Progenitor cell of endocrine pancreas (in vitro differentiated cells): Measurements from ENCODE around the gene ELAVL3. TPM values are rescaled to one million over a fixed set of nuclear protein-coding genes. Genes with fewer than 3 reads are reported as not detected.
A peak's percentile ranks its signal among the peaks of the same experiment; 100 is the strongest.

Source experiments
- DNase-seq: peaks from one replicate; pipeline ENCODE4 v3.0.0; 2021; ENCODE audit warnings: low spot score; ENCODE audit not compliant: unreplicated experiment
- H3K27ac Mint-ChIP-seq: 2 replicates; pipeline ENCODE4 v1.8.0; 2021; ENCODE audit warnings: mild to moderate bottlenecking, moderate library complexity, mixed read lengths
- H3K27me3 Mint-ChIP-seq: 2 replicates; pipeline ENCODE4 v1.8.0; 2021; ENCODE audit warnings: mixed read lengths
- H3K36me3 Mint-ChIP-seq: 2 replicates; pipeline ENCODE4 v1.8.0; 2022; ENCODE audit warnings: mixed read lengths; ENCODE audit not compliant: insufficient read depth
- H3K4me1 Mint-ChIP-seq: 2 replicates; pipeline ENCODE4 v1.8.0; 2021; ENCODE audit warnings: low read depth, mixed read lengths
- H3K4me3 Mint-ChIP-seq: 2 replicates; pipeline ENCODE4 v1.8.0; 2021; ENCODE audit warnings: low read depth, mild to moderate bottlenecking, moderate library complexity, mixed read lengths
- H3K9me3 Mint-ChIP-seq: 2 replicates; pipeline ENCODE4 v1.8.0; 2021; ENCODE audit warnings: low read depth, mixed read lengths
- CTCF ChIP-seq: fragments of 200-600 bp; sonication (generic); IDR thresholded peaks from one replicate; pipeline ENCODE4 v1.5.0; 2021; ENCODE audit warnings: antibody characterized with exemption, mild to moderate bottlenecking; ENCODE audit not compliant: unreplicated experiment
- total RNA-seq: library from RNA; stranded (reverse); gene quantifications from 2 replicates; pipeline ENCODE4 v1.2.1, GENCODE V29; 2021

The ELAVL3 gene
- total RNA-seq, 1 donor from 2014 or later = 1.4 TPM

- Mint-ChIP-seq H3K36me3 (no peaks in the 10 kb centered on the region), H3K4me1 (peaks cover 9% of the 10 kb centered on the region), H3K9me3 (no peaks in the 10 kb centered on the region), H3K27me3 (peaks cover 35% of the 10 kb centered on the region), H3K4me3 (peak overlapping the region; percentile 59), H3K27ac (no peak overlapping the region)
- TF ChIP-seq CTCF = no peak
- no peak for DNase-seq
Observed at GRCh38 chr19:11420429-11421370, 60.1 kb downstream of the ELAVL3 start.

- H3K36me3 Mint-ChIP-seq = peaks cover 3% of the 10 kb centered on the region
- H3K4me1 Mint-ChIP-seq = peaks cover 9% of the 10 kb centered on the region
- H3K4me3 Mint-ChIP-seq = peak within 1 kb of the TSS; percentile 90
- H3K27me3 Mint-ChIP-seq = peaks cover 34% of the 10 kb centered on the region
- TF ChIP-seq CTCF = no peak
- peak within 1 kb of the TSS; percentile 98 for H3K27ac Mint-ChIP-seq
- H3K9me3 Mint-ChIP-seq = no peaks in the 10 kb centered on the region
- peak; percentile 79 for DNase-seq
Observed at GRCh38 chr19:11418549-11419506, 62.0 kb downstream of the ELAVL3 start, which contains the start of gene RGL3. Gene RGL3, minus strand, starts transcription at chr19:11419314. Its CDS starts 36 bp downstream, at chr19:11419278.

GRCh38 chr19:11418094-11418548, 62.7 kb downstream of the ELAVL3 start:
- Mint-ChIP-seq H3K4me1 (peaks cover 9% of the 10 kb centered on the region), H3K36me3 (peaks cover 3% of the 10 kb centered on the region), H3K27ac (peak overlapping the region; percentile 98), H3K4me3 (peak overlapping the region; percentile 90), H3K9me3 (no peaks in the 10 kb centered on the region), H3K27me3 (peaks cover 26% of the 10 kb centered on the region)
- no peak for DNase-seq
- no peak for TF ChIP-seq CTCF

GRCh38 chr19:11416346-11417052, 64.3 kb downstream of the ELAVL3 start:
- no peak for TF ChIP-seq CTCF
- Mint-ChIP-seq H3K4me3 (peak overlapping the region; percentile 16), H3K27me3 (peaks cover 13% of the 10 kb centered on the region), H3K27ac (peak overlapping the region; percentile 24), H3K36me3 (peaks cover 4% of the 10 kb centered on the region), H3K9me3 (no peaks in the 10 kb centered on the region), H3K4me1 (peaks cover 9% of the 10 kb centered on the region)
- DNase-seq = no peak
